ENCODE measurements around the gene DPF1. TPM values are rescaled to one million over a fixed set of nuclear protein-coding genes. Genes with fewer than 3 reads are reported as not detected.

Gene DPF1
- total and polyA plus RNA-seq, 8 donors: 0.19 to 0.37 (median 0.26) TPM; not detected in 5

DNA sequence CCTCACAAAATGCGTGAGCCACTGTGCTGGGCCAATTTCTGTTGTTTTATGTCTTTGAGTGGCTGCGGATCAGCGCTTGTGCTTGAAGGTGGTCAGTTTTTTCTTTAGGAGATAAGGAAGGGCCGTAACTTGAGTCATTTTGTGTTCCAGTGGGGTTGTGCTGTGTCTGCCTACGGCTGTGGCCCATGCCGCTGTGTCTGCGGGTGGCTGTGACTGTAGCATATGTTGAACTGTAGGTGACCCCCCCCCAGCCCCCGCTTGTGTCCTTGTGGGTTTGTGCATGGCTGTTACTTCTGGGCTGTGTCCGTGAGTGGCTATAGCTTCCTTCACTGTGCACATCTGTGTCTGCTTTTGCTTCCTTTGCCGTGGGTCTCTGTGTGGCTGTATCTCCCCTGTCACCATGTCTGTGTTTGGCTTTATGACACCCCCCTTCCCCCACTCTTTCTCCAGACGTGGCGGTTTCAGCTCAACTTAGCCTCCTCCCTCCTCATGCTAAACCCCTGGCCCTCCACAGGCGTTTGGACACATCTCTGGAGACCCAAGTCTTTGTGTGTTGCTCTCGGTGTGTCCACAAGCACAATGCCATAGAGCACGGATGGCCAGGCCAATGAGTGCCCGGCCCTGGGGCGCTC is 31.5 kb upstream of the DPF1 start:
- 44 to 50% methylated on average over 17 of the region's 17 CpGs for WGBS, 2 donors
- Histone ChIP-seq H3K9me3 (no peaks in the 10 kb centered on the region), H3K4me1 (peaks cover 0 to 15% (median 5%) of the 10 kb centered on the region in 3 donors), H3K36me3 (no peaks in the 10 kb centered on the region), H3K4me3 (peak overlapping the region; percentile 26 to 59 (median 34)), H3K27ac (peak overlapping the region in 3 of 4 donors; percentile 5 to 44 (median 31)), H3K27me3 (no peaks in the 10 kb centered on the region)
- peak in 1 of 6 donors; percentile 50 for DNase-seq
- peak; percentile 12 to 42 (median 36) for ATAC-seq
- TF ChIP-seq, protein P1, sequence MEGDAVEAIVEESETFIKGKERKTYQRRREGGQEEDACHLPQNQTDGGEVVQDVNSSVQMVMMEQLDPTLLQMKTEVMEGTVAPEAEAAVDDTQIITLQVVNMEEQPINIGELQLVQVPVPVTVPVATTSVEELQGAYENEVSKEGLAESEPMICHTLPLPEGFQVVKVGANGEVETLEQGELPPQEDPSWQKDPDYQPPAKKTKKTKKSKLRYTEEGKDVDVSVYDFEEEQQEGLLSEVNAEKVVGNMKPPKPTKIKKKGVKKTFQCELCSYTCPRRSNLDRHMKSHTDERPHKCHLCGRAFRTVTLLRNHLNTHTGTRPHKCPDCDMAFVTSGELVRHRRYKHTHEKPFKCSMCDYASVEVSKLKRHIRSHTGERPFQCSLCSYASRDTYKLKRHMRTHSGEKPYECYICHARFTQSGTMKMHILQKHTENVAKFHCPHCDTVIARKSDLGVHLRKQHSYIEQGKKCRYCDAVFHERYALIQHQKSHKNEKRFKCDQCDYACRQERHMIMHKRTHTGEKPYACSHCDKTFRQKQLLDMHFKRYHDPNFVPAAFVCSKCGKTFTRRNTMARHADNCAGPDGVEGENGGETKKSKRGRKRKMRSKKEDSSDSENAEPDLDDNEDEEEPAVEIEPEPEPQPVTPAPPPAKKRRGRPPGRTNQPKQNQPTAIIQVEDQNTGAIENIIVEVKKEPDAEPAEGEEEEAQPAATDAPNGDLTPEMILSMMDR (IDR thresholded peaks at IDR 0.05): no peak
- FAIRE-seq: no peak
- intact Hi-C loops (cut with DNase I): no loop called here

DNA sequence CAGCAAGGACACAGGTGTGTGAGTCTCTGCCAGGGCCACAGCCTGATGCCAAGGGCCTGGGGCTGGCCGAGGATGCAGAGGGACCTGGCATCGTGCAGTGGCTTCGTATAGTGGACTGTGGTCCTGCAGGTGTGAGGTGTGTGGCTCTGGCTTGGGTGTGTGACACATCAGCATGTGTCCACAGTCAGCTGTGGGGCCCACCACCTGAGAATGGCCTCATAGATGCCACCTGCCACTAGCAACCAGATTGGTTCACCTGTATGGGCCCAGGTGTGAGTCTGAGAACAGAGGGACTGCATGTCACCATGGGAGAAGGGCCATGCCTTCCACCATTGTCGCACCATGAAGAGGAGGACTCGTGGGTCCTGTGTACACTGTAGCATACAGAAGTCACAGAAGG is 29.8 kb upstream of the DPF1 start:
- no peaks in the 10 kb centered on the region for H3K36me3 ChIP-seq
- 81 to 88% methylated on average over 5 of the region's 5 CpGs for WGBS, 2 donors
- no peak overlapping the region for H3K4me3 ChIP-seq
- TF ChIP-seq, protein P1 (IDR thresholded peaks at IDR 0.05): no peak
- no peak for ATAC-seq
- FAIRE-seq: no peak
- intact Hi-C loops (cut with DNase I): no loop called here
- peaks cover 0 to 15% (median 5%) of the 10 kb centered on the region in 3 donors for H3K4me1 ChIP-seq
- H3K27me3 ChIP-seq: no peaks in the 10 kb centered on the region
- no peaks in the 10 kb centered on the region for H3K9me3 ChIP-seq
- no peak overlapping the region for H3K27ac ChIP-seq
- no peak for DNase-seq

DNA sequence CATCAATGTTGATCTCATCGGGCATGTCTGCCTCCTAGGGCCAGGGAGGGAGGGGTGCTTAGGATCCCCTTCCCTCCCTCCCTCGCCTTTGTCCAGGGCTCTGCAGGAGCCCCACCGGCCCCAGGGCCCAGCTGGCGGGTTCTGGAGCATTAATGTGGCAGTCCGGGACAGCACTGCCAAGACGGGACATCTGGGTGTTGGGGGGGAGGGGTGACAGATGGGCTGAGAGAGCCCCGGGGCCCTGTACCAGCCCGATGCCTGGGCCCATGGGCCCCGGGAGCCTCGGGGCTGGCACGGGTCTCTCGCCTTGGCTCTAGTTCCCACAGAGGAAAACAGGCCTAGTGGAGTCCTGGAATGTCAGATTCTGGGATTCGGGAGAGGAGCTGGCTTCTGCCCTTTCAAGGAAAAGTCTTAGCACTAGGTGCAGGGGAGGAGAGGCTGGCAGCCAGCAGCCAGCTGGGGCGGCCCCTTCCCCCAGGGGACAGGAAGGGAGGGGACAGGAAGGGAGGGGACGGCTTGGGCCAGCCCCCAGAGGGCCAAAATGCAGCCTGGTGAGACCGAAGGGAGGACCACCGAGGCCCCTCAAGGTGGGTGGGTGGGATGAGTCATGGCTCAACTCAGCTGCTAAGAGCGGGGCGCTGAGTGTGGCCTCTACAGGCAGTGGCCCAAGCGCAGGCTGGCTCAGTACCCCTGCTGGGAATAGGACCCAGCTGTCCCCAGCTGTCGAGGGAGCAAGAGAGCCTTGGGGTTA is 29.1 kb upstream of the DPF1 start:
- no peak for FAIRE-seq
- H3K36me3 ChIP-seq: no peaks in the 10 kb centered on the region
- H3K27ac ChIP-seq: no peak overlapping the region
- peaks cover 0 to 15% (median 5%) of the 10 kb centered on the region in 3 donors for H3K4me1 ChIP-seq
- no peaks in the 10 kb centered on the region for H3K27me3 ChIP-seq
- no peaks in the 10 kb centered on the region for H3K9me3 ChIP-seq
- DNase-seq: peak in 1 of 6 donors; percentile 72
- WGBS, 2 donors: 71% methylated on average over 21 of the region's 21 CpGs
- no peak for ATAC-seq
- intact Hi-C loops (cut with DNase I): no loop called here
- no peak overlapping the region for H3K4me3 ChIP-seq
- TF ChIP-seq, protein P1 (IDR thresholded peaks at IDR 0.05): no peak

DNA sequence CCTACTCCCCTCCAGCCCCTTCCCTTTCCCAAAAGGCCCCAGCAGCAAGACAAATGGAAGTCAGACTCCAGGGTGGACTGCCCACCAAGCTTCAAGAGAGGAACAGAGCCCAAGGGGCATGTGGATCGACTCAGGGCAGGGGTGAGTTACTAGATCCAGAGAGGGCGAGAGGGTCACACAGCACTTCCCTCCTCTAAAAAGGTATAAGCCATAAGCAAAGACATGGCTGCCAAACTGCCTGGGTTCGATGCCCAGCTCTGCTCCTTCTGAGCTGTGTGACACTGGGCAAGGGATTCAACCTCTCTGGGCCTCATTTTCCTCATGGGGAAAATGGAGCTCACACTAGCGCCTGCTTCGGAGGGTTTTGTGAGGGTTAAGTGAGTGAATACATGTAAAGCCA is 28.4 kb upstream of the DPF1 start:
- ATAC-seq (no peak), FAIRE-seq (no peak), DNase-seq (no peak)
- Histone ChIP-seq H3K27me3 (no peaks in the 10 kb centered on the region), H3K27ac (no peak overlapping the region), H3K36me3 (no peaks in the 10 kb centered on the region), H3K4me1 (peaks cover 0 to 15% (median 5%) of the 10 kb centered on the region in 3 donors), H3K4me3 (no peak overlapping the region), H3K9me3 (no peaks in the 10 kb centered on the region)
- TF ChIP-seq, protein P1 (IDR thresholded peaks at IDR 0.05): no peak
- intact Hi-C loops (cut with DNase I): no loop called here
- WGBS, 2 donors: 84 to 93% methylated on average over 5 of the region's 5 CpGs

Measured in pancreas (tissue), 10 donors.